ENCODE results near the gene GUCA2B.

The GUCA2B gene

DNA sequence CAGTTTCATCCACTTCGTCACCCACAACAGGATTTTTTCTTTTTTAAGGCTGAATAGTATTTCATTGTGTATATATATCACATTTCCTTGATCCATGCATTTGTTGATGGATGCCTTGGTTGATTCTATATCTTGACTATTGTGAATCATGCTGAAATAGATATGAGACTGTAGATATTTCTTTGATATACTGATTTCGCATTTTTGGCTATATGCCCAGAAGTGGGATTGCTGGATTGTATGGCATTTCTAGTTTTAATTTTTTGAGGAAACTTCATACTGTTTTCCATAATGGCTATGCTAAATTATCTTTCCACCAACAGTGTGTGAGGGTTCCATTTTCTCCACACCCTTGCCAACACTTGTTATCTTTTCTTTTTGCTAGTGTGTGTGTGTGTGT is 5.0 kb downstream of the GUCA2B start:
- no peaks in the 10 kb centered on the region for H3K27me3 ChIP-seq

DNA sequence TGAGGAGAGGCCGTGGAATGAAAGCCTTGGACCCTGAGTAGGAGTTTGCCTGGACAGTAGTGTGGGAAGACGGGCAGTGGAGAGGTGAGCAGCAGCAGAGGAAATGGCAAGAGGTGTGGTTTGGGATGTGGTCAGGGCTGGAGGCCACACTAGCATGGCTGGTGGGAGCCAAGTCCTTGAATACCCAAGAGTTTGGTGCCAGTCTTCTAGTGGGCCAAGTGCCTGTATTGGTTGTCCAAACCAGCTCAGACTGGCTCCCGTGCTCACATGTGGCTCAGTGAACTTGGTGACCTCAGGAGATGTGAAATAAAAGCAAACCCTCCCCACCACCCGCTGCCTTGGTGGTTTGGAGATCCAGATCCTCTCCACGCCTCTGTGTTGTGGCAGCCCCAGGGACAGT is 9.0 kb downstream of the GUCA2B start:
- no peaks in the 10 kb centered on the region for H3K27me3 ChIP-seq
- H3K4me1 ChIP-seq, result no peaks in the 10 kb centered on the region
- H3K9me3 ChIP-seq, result no peaks in the 10 kb centered on the region
- DNase-seq, result no peak
- H3K36me3 ChIP-seq, result no peaks in the 10 kb centered on the region
- TF ChIP-seq, protein P1, sequence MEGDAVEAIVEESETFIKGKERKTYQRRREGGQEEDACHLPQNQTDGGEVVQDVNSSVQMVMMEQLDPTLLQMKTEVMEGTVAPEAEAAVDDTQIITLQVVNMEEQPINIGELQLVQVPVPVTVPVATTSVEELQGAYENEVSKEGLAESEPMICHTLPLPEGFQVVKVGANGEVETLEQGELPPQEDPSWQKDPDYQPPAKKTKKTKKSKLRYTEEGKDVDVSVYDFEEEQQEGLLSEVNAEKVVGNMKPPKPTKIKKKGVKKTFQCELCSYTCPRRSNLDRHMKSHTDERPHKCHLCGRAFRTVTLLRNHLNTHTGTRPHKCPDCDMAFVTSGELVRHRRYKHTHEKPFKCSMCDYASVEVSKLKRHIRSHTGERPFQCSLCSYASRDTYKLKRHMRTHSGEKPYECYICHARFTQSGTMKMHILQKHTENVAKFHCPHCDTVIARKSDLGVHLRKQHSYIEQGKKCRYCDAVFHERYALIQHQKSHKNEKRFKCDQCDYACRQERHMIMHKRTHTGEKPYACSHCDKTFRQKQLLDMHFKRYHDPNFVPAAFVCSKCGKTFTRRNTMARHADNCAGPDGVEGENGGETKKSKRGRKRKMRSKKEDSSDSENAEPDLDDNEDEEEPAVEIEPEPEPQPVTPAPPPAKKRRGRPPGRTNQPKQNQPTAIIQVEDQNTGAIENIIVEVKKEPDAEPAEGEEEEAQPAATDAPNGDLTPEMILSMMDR (IDR thresholded peaks at IDR 0.05; ENCODE audit: low read depth, low read length), result no peak
- no peak overlapping the region for H3K4me3 ChIP-seq (ENCODE audit: low read depth, low read length)

More for the DNA sequence above, 5.0 kb downstream of the GUCA2B start:
- TF ChIP-seq, protein P1 (IDR thresholded peaks at IDR 0.05; ENCODE audit: low read depth, low read length), result no peak
- H3K4me1 ChIP-seq, result no peaks in the 10 kb centered on the region
- DNase-seq, result no peak
- no peaks in the 10 kb centered on the region for H3K9me3 ChIP-seq
- H3K36me3 ChIP-seq, result no peaks in the 10 kb centered on the region
- H3K4me3 ChIP-seq (ENCODE audit: low read depth, low read length), result no peak overlapping the region

DNA sequence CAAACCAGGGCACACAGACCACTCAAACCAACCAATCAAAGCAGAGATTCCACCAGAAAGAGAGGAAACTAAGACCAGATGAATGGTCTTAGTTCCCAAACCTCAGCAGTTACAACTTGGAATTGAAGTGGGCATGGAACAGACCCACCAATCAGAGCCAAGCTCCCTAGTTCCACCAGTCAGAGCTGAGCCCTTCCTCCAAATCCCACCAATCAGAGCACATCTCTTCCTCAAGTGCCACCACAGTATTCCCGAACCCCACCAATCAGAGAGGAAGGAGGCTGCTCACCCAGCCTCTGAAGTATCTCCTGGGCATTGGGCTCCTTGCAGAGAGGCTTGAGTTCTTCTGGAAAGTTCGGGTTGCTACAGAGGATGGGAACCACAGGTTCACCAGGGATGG is 9.9 kb downstream of the GUCA2B start:
- TF ChIP-seq, protein P1 (IDR thresholded peaks at IDR 0.05; ENCODE audit: low read depth, low read length), result no peak
- H3K27me3 ChIP-seq, result no peaks in the 10 kb centered on the region
- no peaks in the 10 kb centered on the region for H3K9me3 ChIP-seq
- no peaks in the 10 kb centered on the region for H3K4me1 ChIP-seq
- no peak for DNase-seq
- H3K36me3 ChIP-seq, result no peaks in the 10 kb centered on the region
- H3K4me3 ChIP-seq (ENCODE audit: low read depth, low read length), result no peak overlapping the region

DNA sequence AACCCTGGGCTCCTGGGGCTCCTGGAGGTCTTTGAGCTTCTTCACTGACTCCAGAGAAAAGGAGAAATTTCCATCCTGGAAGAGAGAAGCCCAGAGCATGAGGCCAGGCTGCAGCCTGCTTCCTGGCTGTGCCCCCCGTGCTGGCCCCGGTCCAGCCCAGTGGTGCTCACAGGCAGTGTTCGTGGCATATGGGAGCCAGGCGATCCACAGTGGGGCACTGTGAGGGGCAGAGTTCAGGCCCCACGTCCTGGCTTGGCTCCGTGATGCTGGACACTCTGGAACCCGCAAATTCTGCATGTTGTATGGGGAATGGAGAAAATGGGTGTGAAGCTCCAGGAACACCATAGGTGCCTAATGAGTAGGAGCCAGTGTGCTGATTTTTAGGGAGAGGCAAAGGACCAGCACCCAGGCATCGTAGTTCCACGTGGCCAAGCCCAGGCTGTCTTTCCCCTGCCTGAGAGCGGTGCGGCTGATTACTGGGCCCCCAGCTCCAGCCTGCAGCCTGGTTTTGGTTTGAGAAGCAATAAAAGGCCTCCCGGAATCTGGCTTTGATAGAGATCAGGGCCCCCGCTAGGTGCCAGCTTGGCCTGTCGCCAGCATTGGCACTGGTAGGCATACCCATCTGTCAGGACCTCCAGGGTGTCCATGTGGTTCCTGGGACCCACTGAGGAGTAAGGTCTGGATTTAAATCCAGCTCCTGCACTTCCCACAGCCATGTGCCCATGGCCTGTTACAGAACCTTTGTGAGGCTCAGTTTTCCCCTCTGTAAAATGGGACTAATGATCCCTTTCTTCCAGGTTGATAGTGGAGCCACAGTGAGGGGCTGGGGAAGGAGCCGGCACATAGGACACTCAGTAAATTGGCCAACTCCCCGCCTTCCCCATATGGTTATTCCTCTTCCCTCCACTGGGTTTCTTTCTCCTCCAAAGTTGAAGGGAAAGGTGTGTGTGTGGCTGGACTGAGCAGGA is 10.6 kb downstream of the GUCA2B start:
- H3K27me3 ChIP-seq, result no peaks in the 10 kb centered on the region
- no peaks in the 10 kb centered on the region for H3K36me3 ChIP-seq
- H3K4me1 ChIP-seq, result no peaks in the 10 kb centered on the region
- no peaks in the 10 kb centered on the region for H3K9me3 ChIP-seq
- no peak for DNase-seq
- H3K4me3 ChIP-seq (ENCODE audit: low read depth, low read length), result no peak overlapping the region
- TF ChIP-seq, protein P1 (IDR thresholded peaks at IDR 0.05; ENCODE audit: low read depth, low read length), result no peak

DNA sequence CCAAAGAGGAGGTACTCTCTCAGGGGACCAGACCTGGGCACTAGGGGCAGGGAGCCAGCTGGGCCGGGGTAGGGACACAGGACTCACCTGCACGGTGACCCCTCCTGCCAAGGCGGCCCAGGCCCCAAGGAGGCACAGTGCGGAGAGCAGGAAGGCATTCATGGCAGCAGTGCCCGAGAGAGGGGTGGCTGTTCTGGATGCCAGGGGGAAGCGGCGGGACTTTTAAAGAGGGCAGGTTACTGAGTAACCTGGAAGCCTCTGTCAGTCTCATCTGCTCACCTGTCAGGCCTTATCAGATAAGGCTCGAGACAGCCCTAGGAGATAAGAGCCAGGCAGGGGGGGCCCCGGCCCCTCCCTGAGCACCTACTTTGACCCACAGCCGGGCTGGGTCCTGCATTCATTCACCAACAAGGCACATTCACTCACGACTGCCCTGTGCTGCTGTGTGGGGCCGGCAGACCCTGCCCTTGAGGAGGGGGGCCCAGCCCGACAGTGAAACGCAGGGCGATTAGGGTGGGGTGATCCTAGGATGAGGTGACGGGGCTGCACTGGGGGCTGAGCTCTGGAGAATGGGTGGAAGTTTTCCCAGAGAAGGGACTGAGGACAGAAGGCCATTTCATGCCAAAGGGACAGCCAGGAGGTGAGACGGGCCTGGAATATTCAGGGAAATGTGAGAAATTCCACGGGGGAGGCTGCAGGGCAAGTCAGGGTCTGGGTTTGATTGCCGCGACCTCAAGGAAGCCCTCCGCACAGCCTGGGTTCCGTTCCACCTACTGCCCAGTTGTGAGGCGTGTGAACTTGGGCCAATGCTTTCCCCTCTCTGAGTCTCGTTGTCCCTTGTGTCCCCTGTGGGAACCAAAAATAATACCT is 11.6 kb downstream of the GUCA2B start, which contains the start of gene GUCA2A:
Gene GUCA2A (minus strand): TSS at position 195 of the 870 bp plus-strand sequence. CDS start 33 bp downstream, at position 162.
- DNase-seq, result no peak
- no peak within 1 kb of the TSS for H3K4me3 ChIP-seq (ENCODE audit: low read depth, low read length)
- TF ChIP-seq, protein P1 (IDR thresholded peaks at IDR 0.05; ENCODE audit: low read depth, low read length), result no peak
- no peaks in the 10 kb centered on the region for H3K27me3 ChIP-seq
- no peaks in the 10 kb centered on the region for H3K36me3 ChIP-seq
- no peaks in the 10 kb centered on the region for H3K9me3 ChIP-seq
- H3K4me1 ChIP-seq, result no peaks in the 10 kb centered on the region

Measured in BE2C (cell line).